CD14-positive monocyte (primary cell): ENCODE measurements around the gene TBC1D22A. TPM values are rescaled to one million over a fixed set of nuclear protein-coding genes. Genes with fewer than 3 reads are reported as not detected.

Experiments used
- DNase-seq, 3 donors: peaks; one replicate each; pipeline ENCODE4 v3.0.0-alpha.2; 2011 to 2022
- H2AFZ ChIP-seq: 2 replicates; pipeline ENCODE4 v1.6.0; 2012; ENCODE audit warnings: mild to moderate bottlenecking, low read depth, low read length, inconsistent platforms; ENCODE audit not compliant: insufficient read depth, poor library complexity, severe bottlenecking
- H3K27ac ChIP-seq, 2 donors: 1 replicate in 1 of 2; 2 replicates in 1 of 2; pipeline ENCODE4 v1.5.1; 2012 to 2013; ENCODE audit warnings: low read length in 2 of 2, control low read depth in 1 of 2, inconsistent platforms in 1 of 2, low read depth in 1 of 2, mild to moderate bottlenecking in 1 of 2
- H3K27me3 ChIP-seq, 2 donors: one replicate each; pipeline versions ENCODE4 v1.6.0 to v1.6.1; 2011 to 2013; ENCODE audit warnings: low read length in 2 of 2; ENCODE audit not compliant: control insufficient read depth in 2 of 2, insufficient read depth in 2 of 2
- H3K36me3 ChIP-seq, 2 donors: replicated peaks in 1 of 2; 1 replicate in 1 of 2; 2 replicates in 1 of 2; pipeline versions ENCODE4 v1.5.1 to v1.6.1; 2012 to 2013; ENCODE audit warnings: low read length in 2 of 2, control low read depth in 1 of 2, inconsistent platforms in 1 of 2, mild to moderate bottlenecking in 1 of 2; ENCODE audit not compliant: insufficient read depth in 2 of 2, control insufficient read depth in 1 of 2
- H3K4me1 ChIP-seq, 2 donors: 1 replicate in 1 of 2; 2 replicates in 1 of 2; pipeline versions ENCODE4 v1.5.1 to v1.6.1; 2012 to 2013; ENCODE audit warnings: low read length in 2 of 2, control low read depth in 1 of 2, inconsistent platforms in 1 of 2, mild to moderate bottlenecking in 1 of 2, moderate library complexity in 1 of 2; ENCODE audit not compliant: insufficient read depth in 2 of 2, control insufficient read depth in 1 of 2
- H3K4me2 ChIP-seq: replicated peaks from 2 replicates; pipeline ENCODE3; 2012; ENCODE audit warnings: low read length, moderate library complexity, mild to moderate bottlenecking; ENCODE audit not compliant: poor library complexity, severe bottlenecking; ENCODE audit errors: extremely low read depth
- H3K4me3 ChIP-seq, 3 experiments: fragments of 200-600 bp in 1 of 3; sonication (generic) in 1 of 3; replicated peaks in 1 of 3; 1 replicate in 2 of 3; 2 replicates in 1 of 3; pipeline ENCODE4 v1.5.1; 2011 to 2013; ENCODE audit warnings: low read length in 3 of 3, mild to moderate bottlenecking in 3 of 3, control low read depth in 2 of 3, low read depth in 2 of 3, inconsistent platforms in 1 of 3, moderate library complexity in 1 of 3
- H3K79me2 ChIP-seq: 2 replicates; pipeline ENCODE4 v1.6.0; 2012; ENCODE audit warnings: mild to moderate bottlenecking, control low read depth, inconsistent platforms, low read length, moderate library complexity; ENCODE audit not compliant: insufficient read depth
- H3K9ac ChIP-seq: 2 replicates; pipeline ENCODE4 v1.6.0; 2017; ENCODE audit warnings: low read length, mild to moderate bottlenecking; ENCODE audit not compliant: insufficient read depth, poor library complexity, severe bottlenecking
- H3K9me3 ChIP-seq, 2 donors: replicated peaks in 1 of 2; 1 replicate in 1 of 2; 2 replicates in 1 of 2; pipeline versions ENCODE4 v1.5.1 to v1.6.1; 2012 to 2013; ENCODE audit warnings: low read length in 2 of 2, control low read depth in 1 of 2; ENCODE audit not compliant: control insufficient read depth in 1 of 2, insufficient read depth in 1 of 2
- H4K20me1 ChIP-seq: 2 replicates; pipeline ENCODE4 v1.6.0; 2012; ENCODE audit warnings: mild to moderate bottlenecking, low read length, control low read depth, moderate library complexity; ENCODE audit not compliant: insufficient read depth
- H3K27ac Mint-ChIP-seq, 7 donors: one replicate each; pipeline ENCODE4 v1.8.0; 2020; ENCODE audit warnings: mild to moderate bottlenecking in 7 of 7, mixed read lengths in 7 of 7, moderate library complexity in 6 of 7, inconsistent platforms in 2 of 7
- H3K27me3 Mint-ChIP-seq, 3 donors: one replicate each; pipeline ENCODE4 v1.8.0; 2021 to 2022; ENCODE audit warnings: low read depth in 3 of 3, mild to moderate bottlenecking in 3 of 3, mixed read lengths in 3 of 3, moderate library complexity in 3 of 3, inconsistent platforms in 1 of 3
- H3K36me3 Mint-ChIP-seq, 2 donors: one replicate each; pipeline ENCODE4 v1.8.0; 2020; ENCODE audit warnings: mixed read lengths in 2 of 2, inconsistent platforms in 1 of 2, mild to moderate bottlenecking in 1 of 2
- H3K4me1 Mint-ChIP-seq: one replicate; pipeline ENCODE4 v1.8.0; 2020; ENCODE audit warnings: mild to moderate bottlenecking, mixed read lengths
- H3K4me3 Mint-ChIP-seq, 2 donors: one replicate each; pipeline ENCODE4 v1.8.0; 2020; ENCODE audit warnings: mild to moderate bottlenecking in 2 of 2, mixed read lengths in 2 of 2, moderate library complexity in 1 of 2
- H3K9me3 Mint-ChIP-seq, 7 donors: one replicate each; pipeline ENCODE4 v1.8.0; 2020 to 2022; ENCODE audit warnings: mixed read lengths in 7 of 7, mild to moderate bottlenecking in 6 of 7, moderate library complexity in 6 of 7, inconsistent platforms in 2 of 7
- CTCF ChIP-seq: fragments of 200-600 bp; IDR thresholded peaks from one replicate; pipeline ENCODE4 v1.8.0; 2022; ENCODE audit warnings: antibody characterized with exemption, mild to moderate bottlenecking
- WGBS: methylation state at CpG from one replicate; pipeline ENCODE4 v1.1.5; 2013; ENCODE audit warnings: missing lambda C conversion rate; ENCODE audit not compliant: insufficient coverage; 5-methylcytosine and 5-hydroxymethylcytosine counted together
- intact Hi-C, 2 donors: fragments of 100-400 bp; cut with micrococcal nuclease; formaldehyde crosslinking; loops; one replicate each; pipeline versions ENCODE4 v1.15.0 to v1.15.1; 2023
- polyA plus RNA-seq, 3 donors: library from polyadenylated mRNA; depleted of rRNA in 1 of 3; unstranded in 2 of 3; stranded (reverse) in 1 of 3; fragments of 300-500 nt in 2 of 3; fragments of >200 nt in 1 of 3; fragmentation: Illumina TruSeq in 2 of 3; gene quantifications; 1 replicate in 2 of 3; 2 replicates in 1 of 3; pipeline ENCODE4 v1.2.3, GENCODE V29; 2012 to 2021

TBC1D22A gene
- polyA plus RNA-seq, 3 donors, result 25.9 to 36.2 (median 29.5) TPM

DNA sequence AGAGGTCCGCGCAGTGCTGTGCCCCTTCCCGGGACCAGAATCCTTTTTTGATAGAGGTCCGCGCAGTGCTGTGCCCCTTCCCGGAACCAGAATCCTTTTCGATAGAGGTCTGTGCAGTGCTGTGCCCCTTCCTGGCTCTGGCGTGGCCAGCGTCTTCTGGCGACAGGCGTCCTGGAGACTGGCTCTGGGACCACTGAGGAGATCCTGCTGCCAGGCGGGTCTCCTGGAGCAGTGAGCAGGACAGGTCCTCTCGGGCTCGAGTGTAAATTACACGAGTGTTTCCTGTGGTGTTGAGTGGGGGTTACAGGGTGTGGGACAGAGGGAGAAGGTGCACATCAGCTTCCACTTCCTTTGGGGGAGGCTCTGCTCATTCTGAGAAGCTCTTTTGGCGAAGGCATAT is 98.1 kb downstream of the TBC1D22A start:
- H4K20me1 ChIP-seq, result peaks cover 78% of the 10 kb centered on the region
- intact Hi-C loops, result no loop called here
- 99% methylated on average over 10 of the region's 16 CpGs for WGBS
- peaks cover 0 to 31% of the 10 kb centered on the region in 2 donors for H3K36me3 ChIP-seq
- peaks cover 38% of the 10 kb centered on the region for H3K4me1 Mint-ChIP-seq
- peaks cover 9 to 15% of the 10 kb centered on the region in 2 donors for H3K9me3 ChIP-seq
- H3K4me2 ChIP-seq, result no peak overlapping the region
- peaks cover 23 to 26% of the 10 kb centered on the region in 2 donors for H3K36me3 Mint-ChIP-seq
- H3K27ac ChIP-seq, result no peak overlapping the region
- peaks cover 4 to 14% (median 11%) of the 10 kb centered on the region in 7 donors for H3K9me3 Mint-ChIP-seq
- no peak overlapping the region for H3K4me3 ChIP-seq
- H3K27ac Mint-ChIP-seq, result peak overlapping the region in 1 of 7 donors; percentile 35
- no peak for TF ChIP-seq CTCF
- peaks cover 0 to 3% (median 1%) of the 10 kb centered on the region in 3 donors for H3K27me3 Mint-ChIP-seq
- no peaks in the 10 kb centered on the region for H3K27me3 ChIP-seq
- peaks cover 35% of the 10 kb centered on the region for H3K79me2 ChIP-seq
- no peak overlapping the region for H3K4me3 Mint-ChIP-seq
- H2AFZ ChIP-seq, result no peak overlapping the region
- no peak for DNase-seq
- H3K9ac ChIP-seq, result no peak overlapping the region
- H3K4me1 ChIP-seq, result peaks cover 14 to 31% of the 10 kb centered on the region in 2 donors

DNA sequence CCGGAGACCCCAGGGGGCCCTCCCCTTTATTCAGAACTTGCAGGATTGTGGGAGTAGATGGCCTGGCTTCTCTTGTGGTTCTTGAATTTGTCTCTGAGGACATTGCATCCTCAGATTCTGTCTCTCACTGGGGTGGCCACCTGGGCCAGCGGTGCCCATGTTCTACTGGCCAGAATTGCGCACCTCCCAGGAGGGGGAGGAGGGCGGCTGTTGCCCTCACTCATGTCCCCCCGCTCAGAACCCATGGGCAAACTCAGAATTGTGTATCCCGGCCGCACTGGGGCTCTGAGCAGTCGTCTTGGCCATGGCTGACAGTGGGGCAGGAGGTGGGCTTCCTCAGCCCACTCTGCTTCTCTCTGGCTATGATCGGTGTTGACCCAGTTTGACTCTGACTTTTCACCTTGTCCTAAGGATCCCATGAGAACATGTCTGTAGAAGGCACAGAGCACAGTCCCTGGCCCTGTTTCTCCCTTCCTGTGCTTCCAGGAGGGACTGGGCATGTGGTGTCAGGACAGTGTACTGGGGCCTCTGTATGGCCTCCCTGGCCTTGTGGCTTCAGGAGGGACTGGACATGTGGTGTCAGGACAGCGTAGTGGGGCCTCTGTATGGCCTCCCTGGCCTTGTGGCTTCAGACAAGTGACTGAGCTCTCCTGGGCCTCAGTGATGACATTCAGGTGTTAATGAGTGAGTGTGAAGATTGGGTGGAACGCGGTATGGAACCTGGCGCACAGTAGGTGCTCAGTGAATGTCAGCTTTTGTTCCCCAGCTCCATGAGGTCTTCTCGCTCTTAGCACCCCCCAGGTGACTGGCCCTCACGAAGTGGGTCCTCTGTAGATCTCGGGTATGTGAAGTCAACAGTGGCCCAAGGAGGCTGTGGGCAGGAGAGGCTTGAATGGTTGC is 99.3 kb downstream of the TBC1D22A start:
- peaks cover 3 to 34% of the 10 kb centered on the region in 2 donors for H3K36me3 ChIP-seq
- TF ChIP-seq CTCF, result no peak
- no peak overlapping the region for H2AFZ ChIP-seq
- no peak overlapping the region for H3K9ac ChIP-seq
- Mint-ChIP-seq H3K4me1 (peaks cover 36% of the 10 kb centered on the region), H3K9me3 (peaks cover 4 to 16% (median 12%) of the 10 kb centered on the region in 7 donors), H3K27ac (peak overlapping the region in 4 of 7 donors; percentile 17 to 70 (median 58)), H3K4me3 (no peak overlapping the region), H3K36me3 (peaks cover 29 to 33% of the 10 kb centered on the region in 2 donors), H3K27me3 (peaks cover 0 to 3% (median 0%) of the 10 kb centered on the region in 3 donors)
- no peak overlapping the region for H3K4me2 ChIP-seq
- peaks cover 82% of the 10 kb centered on the region for H4K20me1 ChIP-seq
- DNase-seq, result no peak
- peak overlapping the region in 1 of 2 donors; percentile 31 for H3K27ac ChIP-seq
- intact Hi-C loops, result no loop called here
- H3K4me3 ChIP-seq, result no peak overlapping the region
- peaks cover 14 to 31% of the 10 kb centered on the region in 2 donors for H3K4me1 ChIP-seq
- 99% methylated on average over 13 of the region's 16 CpGs for WGBS
- no peaks in the 10 kb centered on the region for H3K27me3 ChIP-seq
- peaks cover 9 to 15% of the 10 kb centered on the region in 2 donors for H3K9me3 ChIP-seq
- H3K79me2 ChIP-seq, result peaks cover 27% of the 10 kb centered on the region
